DMS153 treated with DMSO at 0.1 percent for 48 hours (cell line): Measurements from ENCODE around the gene CSNK1E.
A peak's percentile ranks its signal among the peaks of the same experiment; 100 is the strongest.

Experiments
- DNase-seq: peaks from one replicate; lab custom pipeline; 2025; ENCODE audit not compliant: unreplicated experiment; lab: John Stamatoyannopoulos, UW

The CSNK1E gene

GRCh38 chr22:38335077-38335476 lies 17.8 kb upstream of the CSNK1E start:
- no peak for DNase-seq

- DNase-seq: no peak
Observed at GRCh38 chr22:38327805-38328204, 10.6 kb upstream of the CSNK1E start.

- DNase-seq: no peak
Observed at GRCh38 chr22:38327396-38327795, 10.2 kb upstream of the CSNK1E start.

GRCh38 chr22:38325587-38325986 lies 8.4 kb upstream of the CSNK1E start:
- DNase-seq: no peak

- no peak for DNase-seq
Observed at GRCh38 chr22:38320605-38321402, 3.6 kb upstream of the CSNK1E start.

GRCh38 chr22:38318792-38319773 lies 1.9 kb upstream of the CSNK1E start:
- no peak for DNase-seq

- DNase-seq: peak; percentile 42
Observed at GRCh38 chr22:38317995-38318715, 922 bp upstream of the CSNK1E start.

GRCh38 chr22:38316364-38317121 lies 690 bp downstream of the CSNK1E start:
- peak; percentile 14 for DNase-seq

GRCh38 chr22:38315823-38316363 lies 1.3 kb downstream of the CSNK1E start:
- DNase-seq: no peak

- DNase-seq: no peak
Observed at GRCh38 chr22:38314933-38315822, 2.1 kb downstream of the CSNK1E start.

GRCh38 chr22:38314051-38314932 lies 2.9 kb downstream of the CSNK1E start:
- DNase-seq: no peak

GRCh38 chr22:38313384-38313955 lies 3.8 kb downstream of the CSNK1E start:
- DNase-seq: no peak

- DNase-seq: no peak
Observed at GRCh38 chr22:38312261-38312800, 4.9 kb downstream of the CSNK1E start.

GRCh38 chr22:38311323-38311620 lies 6.0 kb downstream of the CSNK1E start:
- no peak for DNase-seq

- DNase-seq: no peak
Observed at GRCh38 chr22:38310518-38311322, 6.5 kb downstream of the CSNK1E start.

- DNase-seq: no peak
Observed at GRCh38 chr22:38309614-38310517, 7.4 kb downstream of the CSNK1E start.
